Posterior vena cava (tissue), 2 donors: Measurements from ENCODE around the gene SPATS1. TPM values are rescaled to one million over a fixed set of nuclear protein-coding genes. Genes with fewer than 3 reads are reported as not detected.
"Not testable (repeated sequence)": the region's sequence is repeated elsewhere in the genome, so short reads cannot be mapped to it uniquely, and the experiment has no call there.

Source experiments
- DNase-seq: peaks from one replicate; pipeline ENCODE4 v3.0.0-alpha.2; 2020; ENCODE audit warnings: low spot score
- intact Hi-C, 2 donors: fragments of 100-400 bp; cut with DNase I; formaldehyde crosslinking; loops; one replicate each; pipeline versions ENCODE4 v1.14.1 to v1.14.2; 2022 to 2023
- total RNA-seq, 2 donors: library from RNA; stranded (reverse); fragmentation: NEBNext Ultra II Directional; extraction: Animal tissue kit (Norgen Biotek cat#: 25700); gene quantifications; one replicate each; pipeline ENCODE4 v1.2.1, GENCODE V29; 2021
- donor health status: DM: yes; HTN: yes; CAD: no.
- donor health status: DM: yes; HTN: yes; CAD: no.

SPATS1 gene
- total RNA-seq, 2 donors from 2014 or later: not detected

- no peak for DNase-seq
- intact Hi-C loops: loop anchor here (5.0 to 10.0 kb wide), 3 partner anchors 71 to 244 kb away; partner anchors contain the start of gene NFKBIE (in 1 of the 2)
Measured at GRCh38 chr6:44338228-44339122, 4.0 kb upstream of the SPATS1 start.

DNA sequence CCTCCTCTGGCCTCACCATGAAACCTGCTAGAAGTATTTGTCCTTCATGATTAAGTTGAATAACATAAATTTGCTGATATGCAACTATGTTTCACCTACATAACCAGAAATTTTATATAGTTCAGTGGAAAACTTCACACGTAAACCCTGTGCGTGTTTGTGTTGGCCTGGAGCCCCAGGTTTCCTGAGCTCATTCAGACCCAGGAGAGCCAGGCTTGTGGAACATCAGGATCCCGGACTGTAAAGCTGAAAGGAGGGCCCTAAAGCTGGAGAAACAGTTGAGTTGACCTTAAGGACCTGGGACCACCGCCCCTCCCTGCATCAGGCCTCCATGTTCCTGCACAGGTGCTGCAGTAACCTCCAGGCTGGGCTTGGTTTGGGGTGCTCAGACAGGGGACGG, 3.1 kb upstream of the SPATS1 start:
- intact Hi-C loops: loop anchor here (5.0 to 10.0 kb wide), 3 partner anchors 72 to 244 kb away; partner anchors contain the start of gene NFKBIE (in 1 of the 2)
- no peak for DNase-seq

GRCh38 chr6:44339763-44340625, 2.5 kb upstream of the SPATS1 start:
- no peak for DNase-seq
- intact Hi-C loops: loop anchor here (5.0 to 10.0 kb wide), 4 partner anchors 73 to 245 kb away; partner anchors contain the start of gene NFKBIE (in 1 of the 2)

DNA sequence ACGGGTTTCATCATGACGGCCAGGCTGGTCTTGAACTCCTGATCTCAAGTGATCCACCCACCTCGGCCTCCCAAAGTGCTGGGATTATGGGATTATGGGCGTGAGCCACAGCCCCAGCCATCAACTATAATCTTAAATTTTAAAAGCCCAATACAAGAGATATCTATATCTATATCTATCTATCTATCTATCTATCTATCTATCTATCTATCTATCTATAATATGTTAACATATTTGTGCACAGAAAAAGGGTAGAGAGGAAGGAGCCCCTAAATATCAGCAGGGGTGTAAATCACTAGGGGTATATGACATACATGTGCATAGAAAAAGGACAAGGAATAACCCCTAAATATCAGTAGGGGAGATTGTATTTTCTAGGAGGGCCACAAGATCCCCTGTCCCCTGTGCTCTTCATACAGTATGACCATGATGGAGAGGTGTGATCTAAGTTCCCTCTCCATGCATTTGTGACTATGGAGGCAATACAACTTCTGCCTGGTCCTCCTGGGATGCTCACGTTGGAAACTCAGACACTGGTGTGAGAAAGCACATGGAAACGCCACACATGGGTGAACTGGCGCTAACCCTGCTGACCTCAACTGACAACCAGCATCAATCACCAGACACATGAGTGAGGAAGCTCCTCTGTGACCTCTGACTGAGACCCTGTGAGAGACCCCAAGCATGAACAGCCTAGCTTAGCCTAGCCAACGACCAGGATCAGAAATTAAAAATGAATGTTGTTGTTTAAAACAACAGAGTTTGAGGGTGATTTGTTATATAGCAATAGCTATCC, 1.2 kb upstream of the SPATS1 start:
- intact Hi-C loops: loop anchor here in 1 of 2 donors (10.0 kb wide), 1 partner anchor 166 kb away; no protein-coding TSS in a partner anchor
- no peak for DNase-seq

DNA sequence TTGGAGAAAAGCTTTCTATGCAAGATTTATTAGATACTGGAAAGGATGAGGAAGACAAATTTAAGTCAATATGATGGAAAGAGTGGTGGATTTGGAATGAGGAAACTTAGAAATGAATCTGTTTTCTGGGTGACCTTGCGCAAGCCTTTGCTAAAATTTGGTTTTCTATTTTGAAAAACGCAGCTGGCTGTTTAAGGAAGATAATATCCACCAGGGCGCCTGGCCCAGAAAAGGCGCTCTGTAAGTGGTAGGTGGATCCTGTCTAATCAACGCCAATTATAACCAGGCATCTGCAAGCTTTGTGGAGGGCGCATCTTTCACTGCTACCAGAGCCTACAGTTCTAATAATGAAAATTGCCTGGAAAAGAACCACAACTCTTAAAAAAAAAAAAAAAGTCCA, 398 bp upstream of the SPATS1 start:
- intact Hi-C loops: loop anchor here in 1 of 2 donors (10.0 kb wide), 1 partner anchor 167 kb away; no protein-coding TSS in a partner anchor

GRCh38 chr6:44346818-44347217, 4.4 kb downstream of the SPATS1 start:
- not testable (repeated sequence) for DNase-seq
- intact Hi-C loops: loop anchor here (5.0 to 10.0 kb wide), 2 partner anchors 172 to 945 kb away; no protein-coding TSS in a partner anchor

More for the DNA sequence above, 398 bp upstream of the SPATS1 start:
- no peak for DNase-seq

DNA sequence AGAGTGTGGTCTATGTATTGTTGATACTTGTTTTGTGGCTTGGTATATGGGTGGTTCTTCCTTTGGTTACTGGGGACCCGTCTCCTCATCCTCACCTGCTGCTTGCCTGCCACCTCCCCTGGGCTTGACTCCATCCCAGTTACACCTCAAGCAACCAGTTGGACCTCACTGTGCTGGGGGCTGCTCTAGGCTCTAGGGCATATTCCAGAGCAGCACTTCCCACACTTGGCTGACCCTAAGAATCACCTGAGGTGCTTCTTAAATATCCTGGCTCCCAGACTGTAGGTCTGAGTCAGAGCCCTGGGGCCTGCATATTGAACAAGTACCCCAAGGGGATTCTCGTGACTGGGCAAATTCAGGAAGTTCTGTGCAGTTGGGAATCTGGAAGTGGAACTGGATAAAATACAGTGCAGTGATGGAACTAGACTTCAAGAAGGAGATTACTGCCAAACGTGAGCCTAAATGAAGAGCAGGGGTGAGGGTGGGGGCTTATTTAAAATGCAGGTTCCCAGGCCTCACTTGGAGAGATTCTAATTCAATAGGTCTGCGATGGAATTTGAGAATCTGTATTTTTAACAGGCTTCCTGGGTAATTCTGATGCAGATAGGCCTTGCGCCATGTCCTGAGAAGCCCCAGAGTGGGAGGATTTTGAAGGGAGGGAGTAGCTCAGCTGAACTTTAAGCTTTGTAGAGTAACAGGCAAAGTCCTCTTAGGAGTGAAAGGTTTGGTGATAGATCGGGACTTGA, 7.6 kb downstream of the SPATS1 start:
- no peak for DNase-seq
- intact Hi-C loops: loop anchor here (5.0 to 10.0 kb wide), 2 partner anchors 175 to 942 kb away; no protein-coding TSS in a partner anchor

GRCh38 chr6:44350650-44350994, 8.2 kb downstream of the SPATS1 start:
- DNase-seq, intact Hi-C loops: not testable (repeated sequence)

GRCh38 chr6:44352259-44352658, 9.8 kb downstream of the SPATS1 start:
- intact Hi-C loops: no loop called here
- no peak for DNase-seq

- intact Hi-C loops: no loop called here
- no peak for DNase-seq
Measured at GRCh38 chr6:44353336-44353735, 10.9 kb downstream of the SPATS1 start.

DNA sequence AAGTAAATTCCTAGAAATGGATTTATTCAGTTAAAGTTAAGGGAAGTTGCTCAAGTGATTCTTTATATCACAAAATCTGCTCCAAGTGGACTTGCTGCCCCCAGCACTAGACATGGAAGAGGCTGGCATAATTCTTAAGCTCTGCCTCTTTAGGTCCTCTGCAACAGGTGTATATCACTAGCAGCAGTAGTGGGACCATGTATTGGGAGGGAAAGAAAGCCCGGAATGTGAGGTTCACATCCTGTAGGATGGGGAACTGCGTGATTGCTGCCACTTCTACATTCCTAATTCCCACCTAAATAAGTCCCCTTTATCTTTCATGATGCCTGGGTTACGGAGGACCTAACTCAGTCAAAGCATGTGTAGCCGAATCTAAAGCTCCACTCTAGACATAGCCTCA, 13.2 kb downstream of the SPATS1 start:
- intact Hi-C loops: no loop called here
- DNase-seq: no peak

DNA sequence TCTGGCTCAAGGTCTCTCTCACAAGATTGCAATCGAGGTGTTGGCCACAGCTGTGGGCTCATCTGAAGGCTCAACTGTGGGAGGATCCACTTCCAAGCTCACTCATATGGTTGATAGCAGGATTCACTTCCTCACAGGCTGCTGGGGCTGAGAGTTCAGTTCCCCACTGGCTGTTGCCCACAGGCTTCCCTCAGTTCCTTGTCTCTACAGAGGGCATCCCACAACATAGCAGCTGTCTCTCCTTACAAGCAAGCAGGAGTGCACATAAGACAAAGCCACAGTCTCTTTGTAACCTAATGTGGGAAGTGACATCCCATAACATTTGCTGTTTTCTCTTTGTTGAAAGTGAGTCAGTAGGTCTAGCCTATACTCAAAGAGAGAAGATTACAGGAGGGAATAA, 14.0 kb downstream of the SPATS1 start:
- DNase-seq: no peak
- intact Hi-C loops: no loop called here

GRCh38 chr6:44359973-44360372, 17.5 kb downstream of the SPATS1 start:
- intact Hi-C loops: no loop called here
- DNase-seq: no peak

DNA sequence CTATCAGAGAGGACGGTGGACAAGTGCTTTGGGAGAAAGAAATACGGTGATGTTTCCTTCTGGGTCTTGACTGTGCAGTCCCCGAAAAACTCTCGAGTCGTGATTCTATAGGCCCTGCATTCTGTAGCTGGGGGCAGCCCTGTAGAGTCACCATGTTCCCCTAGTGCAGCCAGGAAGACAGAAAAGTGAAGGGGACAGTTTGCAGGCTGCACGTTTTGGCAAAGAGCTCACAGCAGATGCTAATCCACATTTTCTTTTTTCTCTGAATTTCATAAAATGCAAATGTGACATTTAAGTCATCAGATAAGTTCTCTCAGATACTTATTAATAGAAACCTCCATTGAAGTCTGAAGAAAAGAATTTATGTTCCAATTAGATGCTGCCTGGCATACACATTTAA, 19.5 kb downstream of the SPATS1 start:
- no peak for DNase-seq
- intact Hi-C loops: loop anchor here in 1 of 2 donors (2.0 kb wide), 1 partner anchor 65 kb away; no protein-coding TSS in a partner anchor

- intact Hi-C loops: loop anchor here in 1 of 2 donors (2.0 kb wide), 1 partner anchor 63 kb away; no protein-coding TSS in a partner anchor
Measured at GRCh38 chr6:44363377-44363926, 21.0 kb downstream of the SPATS1 start.

GRCh38 chr6:44366781-44367180, 24.3 kb downstream of the SPATS1 start:
- intact Hi-C loops: no loop called here

More at GRCh38 chr6:44363377-44363926, 21.0 kb downstream of the SPATS1 start:
- DNase-seq: no peak

GRCh38 chr6:44367681-44368080, 25.2 kb downstream of the SPATS1 start:
- no peak for DNase-seq
- intact Hi-C loops: no loop called here

More at GRCh38 chr6:44366781-44367180, 24.3 kb downstream of the SPATS1 start:
- no peak for DNase-seq

GRCh38 chr6:44373051-44373450, 30.6 kb downstream of the SPATS1 start:
- intact Hi-C loops: no loop called here
- DNase-seq: no peak
